Panc1 (cell line): ENCODE measurements around the gene MEAK7. TPM values are rescaled to one million over a fixed set of nuclear protein-coding genes. Genes with fewer than 3 reads are reported as not detected.

Experiments
- ATAC-seq: fragments of 200-7000 bp; cut with Tn5 transposase; 2 replicates; pipeline ENCODE4 v1.9.1; 2020; ENCODE audit warnings: mild to moderate bottlenecking, moderate library complexity
- BruUV-seq: library from RNA; stranded (reverse); fragments of 400-500 nt; replicated peaks from 2 replicates; lab custom pipeline; 2021; lab: Mats Ljungman, UMichigan
- CTCF ChIA-PET: fragments of 300-600 bp; sonication (Branson Sonifier 250); formaldehyde crosslinking; loops from one replicate; lab custom pipeline; 2022; ENCODE audit warnings: antibody characterized with exemption; lab: Charles Lee
- POLR2A ChIA-PET: fragments of 300-600 bp; sonication (Branson Sonifier 250); formaldehyde crosslinking; loops from one replicate; lab custom pipeline; 2022; ENCODE audit warnings: antibody characterized with exemption; lab: Charles Lee
- DNase-seq: peaks from one replicate; pipeline ENCODE4 v3.0.0-alpha.2; 2010; ENCODE audit warnings: low read depth, low spot score
- H3K27ac ChIP-seq: 2 replicates; pipeline ENCODE4 v1.5.1; 2011; ENCODE audit warnings: mild to moderate bottlenecking, low read length, inconsistent platforms
- H3K27me3 ChIP-seq: fragments of 200-500 bp; sonication (Bioruptor generic); 2 replicates; pipeline ENCODE4 v1.6.0; 2014; ENCODE audit warnings: low read length, inconsistent platforms; ENCODE audit not compliant: control insufficient read depth, insufficient read depth
- H3K36me3 ChIP-seq: fragments of 200-500 bp; sonication (Bioruptor generic); 2 replicates; pipeline ENCODE4 v1.5.1; 2014; ENCODE audit warnings: inconsistent platforms, mild to moderate bottlenecking, low read length, moderate library complexity; ENCODE audit not compliant: control insufficient read depth, insufficient read depth
- H3K4me1 ChIP-seq: 2 replicates; pipeline ENCODE4 v1.5.1; 2011; ENCODE audit warnings: inconsistent platforms, mild to moderate bottlenecking, low read length, moderate library complexity; ENCODE audit not compliant: control insufficient read depth, insufficient read depth
- H3K4me3 ChIP-seq, 2 experiments: 2 replicates each; pipeline ENCODE4 v1.5.1; 2011 to 2012; ENCODE audit warnings: low read depth in 2 of 2, low read length in 2 of 2, mild to moderate bottlenecking in 2 of 2, inconsistent platforms in 1 of 2, moderate library complexity in 1 of 2
- H3K9me3 ChIP-seq: fragments of 200-500 bp; sonication (Bioruptor generic); 2 replicates; pipeline ENCODE4 v1.5.1; 2014; ENCODE audit warnings: low read depth, mild to moderate bottlenecking, inconsistent platforms, low read length, moderate library complexity; ENCODE audit not compliant: control insufficient read depth, insufficient read depth
- CTCF ChIP-seq: fragments of 450-650 bp; IDR thresholded peaks from 2 replicates; pipeline ENCODE4 v1.5.1; 2017; ENCODE audit warnings: mild to moderate bottlenecking
- REST ChIP-seq, 2 experiments: IDR thresholded peaks; 2 replicates each; pipeline ENCODE4 v1.6.1; 2011 to 2012; ENCODE audit warnings: low read depth in 2 of 2, control low read depth in 1 of 2, low read length in 1 of 2, mild to moderate bottlenecking in 1 of 2, moderate library complexity in 1 of 2; ENCODE audit not compliant: insufficient read depth in 1 of 2
- SIN3A ChIP-seq: IDR thresholded peaks from 2 replicates; pipeline ENCODE4 v1.6.1; 2012; ENCODE audit warnings: low read depth, mild to moderate bottlenecking, low read length, moderate library complexity, borderline replicate concordance; ENCODE audit not compliant: insufficient read depth
- TCF7L2 ChIP-seq: IDR thresholded peaks from 2 replicates; pipeline ENCODE4 v1.6.1; 2011; ENCODE audit warnings: mild to moderate bottlenecking, low read depth, low read length, inconsistent platforms
- in situ Hi-C: cut with HindIII; loops from 2 replicates; pipeline ENCODE4 v1.10.0; 2016; ENCODE audit warnings: low sequenced_read_pairs, low pct_unique_long_range_greater_than_20kb
- intact Hi-C: fragments of 100-400 bp; cut with micrococcal nuclease; formaldehyde crosslinking; loops from one replicate; pipeline ENCODE4 v1.10.0; 2022; ENCODE audit not compliant: unreplicated experiment
- total RNA-seq: library from RNA; stranded (reverse); gene quantifications from one replicate; pipeline ENCODE4 v1.2.1, GENCODE V29; 2021; ENCODE audit not compliant: unreplicated experiment

MEAK7 gene
- total RNA-seq, 1 experiment from 2014 or later: 17.2 TPM

- TF ChIP-seq SIN3A (no peak), REST (IDR thresholded peaks at IDR 0.05; ENCODE audit: insufficient read depth in 1 of 2, low read depth in 2 of 2, low read length in 1 of 2) (no peak), TCF7L2 (no peak), CTCF (no peak)
- ChIA-PET POLR2A (no interaction called here), CTCF (no interaction called here)
- Histone ChIP-seq H3K36me3 (no peaks in the 10 kb centered on the region; the same call in 1 of the 2 replicates), H3K27me3 (no peaks in the 10 kb centered on the region), H3K4me1 (no peaks in the 10 kb centered on the region), H3K4me3 (no peak overlapping the region), H3K27ac (no peak overlapping the region), H3K9me3 (no peaks in the 10 kb centered on the region)
- DNase-seq: no peak
- intact Hi-C loops: loop anchor here (10.0 kb wide), 1 partner anchor 299 kb away; the partner anchor contains the start of gene TAF1C
- no TSS peak for BruUV-seq
- no peak for ATAC-seq
- in situ Hi-C loops: no loop called here
Measured at GRCh38 chr16:84483882-84484565, 20.4 kb downstream of the MEAK7 start.

- Histone ChIP-seq H3K36me3 (no peaks in the 10 kb centered on the region), H3K27ac (no peak overlapping the region), H3K4me3 (no peak overlapping the region), H3K9me3 (no peaks in the 10 kb centered on the region), H3K4me1 (no peaks in the 10 kb centered on the region), H3K27me3 (no peaks in the 10 kb centered on the region)
- DNase-seq: no peak
- no peak for TF ChIP-seq TCF7L2
- CTCF ChIA-PET: no interaction called here
- POLR2A ChIA-PET: no interaction called here
- in situ Hi-C loops (no loop called here), intact Hi-C loops (loop anchor here (10.0 kb wide), 1 partner anchor 298 kb away; the partner anchor contains the start of gene TAF1C)
- BruUV-seq: no TSS peak
- ATAC-seq: no peak
Measured at GRCh38 chr16:84482951-84483881, 21.2 kb downstream of the MEAK7 start.
